ENCODE results near the gene NSFL1C.

DNA sequence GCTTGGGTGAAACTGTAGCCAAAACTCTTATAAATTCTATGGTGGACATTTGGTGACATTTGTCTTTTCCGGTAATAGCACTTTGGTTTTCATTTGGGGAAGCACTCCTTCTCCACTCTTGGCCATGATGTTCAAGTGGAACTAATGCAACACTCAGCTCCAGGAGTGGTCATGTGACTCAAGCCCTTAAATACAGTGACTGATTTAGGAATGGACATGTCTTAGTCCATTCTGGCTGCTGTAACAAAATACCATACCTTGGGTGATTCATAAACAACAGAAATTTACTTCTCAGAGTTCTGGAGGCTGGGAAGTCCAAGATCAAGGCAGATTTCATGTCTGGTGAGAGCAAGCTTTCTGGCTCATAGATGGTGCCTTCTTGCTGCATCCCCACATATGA, 63.0 kb downstream of the NSFL1C start:
- no peak for TF ChIP-seq EZH2phosphoT487 (IDR thresholded peaks at IDR 0.05; ENCODE audit: insufficient read depth, low read depth)
- TF ChIP-seq EZH2 (IDR thresholded peaks at IDR 0.05; ENCODE audit: insufficient read depth, poor library complexity, severe bottlenecking), result no peak

Data from GM23248 (cell line).